ENCODE results near the gene IPO13. TPM values are rescaled to one million over a fixed set of nuclear protein-coding genes. Genes with fewer than 3 reads are reported as not detected.

Gene IPO13
- total RNA-seq, 4 donors from 2014 or later: 21.1 to 48.1 (median 42.0) TPM

GRCh38 chr1:43956234-43956633 lies 9.5 kb downstream of the IPO13 start:
- WGBS, 2 donors: 97 to 99% methylated on average over 8 of the region's 8 CpGs
- TF ChIP-seq POLR2A (IDR thresholded peaks at IDR 0.05): no peak
- no peak for TF ChIP-seq CTCF (IDR thresholded peaks at IDR 0.05)
- Histone ChIP-seq H3K9me3 (no peaks in the 10 kb centered on the region), H3K4me1 (peaks cover 0 to 8% of the 10 kb centered on the region in 2 donors), H3K27ac (no peak overlapping the region), H3K36me3 (peaks cover 27 to 34% of the 10 kb centered on the region in 2 donors), H3K4me3 (replicated peaks in 1 of 3) (no peak overlapping the region), H3K27me3 (no peaks in the 10 kb centered on the region)
- intact Hi-C loops (cut with DNase I): no loop called here
- no peak for DNase-seq

- 96% methylated on average over 6 to 7 of the region's 7 CpGs for WGBS, 2 donors
- no peak overlapping the region for H3K4me3 ChIP-seq (replicated peaks in 1 of 3)
- H3K36me3 ChIP-seq: peaks cover 27 to 40% of the 10 kb centered on the region in 2 donors
- H3K27me3 ChIP-seq: no peaks in the 10 kb centered on the region
- H3K9me3 ChIP-seq: no peaks in the 10 kb centered on the region
- TF ChIP-seq POLR2A (IDR thresholded peaks at IDR 0.05) (no peak), CTCF (IDR thresholded peaks at IDR 0.05) (no peak)
- intact Hi-C loops (cut with DNase I): no loop called here
- no peaks in the 10 kb centered on the region for H3K4me1 ChIP-seq
- no peak overlapping the region for H3K27ac ChIP-seq
- no peak for DNase-seq
These were observed 10.8 kb downstream of the IPO13 start for GRCh38 chr1:43957407-43958040.

GRCh38 chr1:43958351-43959255 lies 11.9 kb downstream of the IPO13 start:
- intact Hi-C loops (cut with DNase I): no loop called here
- Histone ChIP-seq H3K27ac (no peak overlapping the region), H3K9me3 (no peaks in the 10 kb centered on the region), H3K4me3 (replicated peaks in 1 of 3) (no peak overlapping the region), H3K27me3 (no peaks in the 10 kb centered on the region), H3K36me3 (peaks cover 27 to 40% of the 10 kb centered on the region in 2 donors), H3K4me1 (no peaks in the 10 kb centered on the region)
- WGBS, 2 donors: 92 to 95% methylated on average over 9 of the region's 9 CpGs
- no peak for DNase-seq
- TF ChIP-seq CTCF (IDR thresholded peaks at IDR 0.05) (no peak), POLR2A (IDR thresholded peaks at IDR 0.05) (no peak)

GRCh38 chr1:43960798-43961197 lies 14.0 kb downstream of the IPO13 start:
- intact Hi-C loops (cut with DNase I): no loop called here
- H3K27me3 ChIP-seq: no peaks in the 10 kb centered on the region
- 91 to 97% methylated on average over 8 of the region's 8 CpGs for WGBS, 2 donors
- DNase-seq: no peak
- H3K4me3 ChIP-seq (replicated peaks in 1 of 3): no peak overlapping the region
- TF ChIP-seq POLR2A (IDR thresholded peaks at IDR 0.05) (no peak), CTCF (IDR thresholded peaks at IDR 0.05) (no peak)
- H3K36me3 ChIP-seq: peaks cover 27 to 40% of the 10 kb centered on the region in 2 donors
- H3K27ac ChIP-seq: no peak overlapping the region
- H3K4me1 ChIP-seq: no peaks in the 10 kb centered on the region
- H3K9me3 ChIP-seq: no peaks in the 10 kb centered on the region

GRCh38 chr1:43961692-43962091 lies 14.9 kb downstream of the IPO13 start:
- TF ChIP-seq CTCF (IDR thresholded peaks at IDR 0.05) (no peak), POLR2A (IDR thresholded peaks at IDR 0.05) (no peak)
- H3K27ac ChIP-seq: no peak overlapping the region
- H3K27me3 ChIP-seq: no peaks in the 10 kb centered on the region
- whole genome bisulfite sequencing, 2 donors: 53 to 62% methylated on average over 2 to 3 of the region's 3 CpGs
- H3K4me3 ChIP-seq (replicated peaks in 1 of 3): no peak overlapping the region
- H3K9me3 ChIP-seq: no peaks in the 10 kb centered on the region
- H3K4me1 ChIP-seq: no peaks in the 10 kb centered on the region
- H3K36me3 ChIP-seq: peaks cover 24 to 35% of the 10 kb centered on the region in 2 donors
- intact Hi-C loops (cut with DNase I): no loop called here
- peak in 1 of 2 donors; percentile 39 for DNase-seq
